GM18868 (cell line): ENCODE results near the gene SH3TC2.
"Not testable (repeated sequence)": the region's sequence is repeated elsewhere in the genome, so short reads cannot be mapped to it uniquely, and the experiment has no call there.

ENCODE experiments used
- ATAC-seq: cut with Tn5 transposase; IDR thresholded peaks from one replicate; pipeline ENCODE4 v1.9.1; 2021; ENCODE audit warnings: mild to moderate bottlenecking, moderate library complexity; ENCODE audit not compliant: unreplicated experiment

Gene SH3TC2

DNA sequence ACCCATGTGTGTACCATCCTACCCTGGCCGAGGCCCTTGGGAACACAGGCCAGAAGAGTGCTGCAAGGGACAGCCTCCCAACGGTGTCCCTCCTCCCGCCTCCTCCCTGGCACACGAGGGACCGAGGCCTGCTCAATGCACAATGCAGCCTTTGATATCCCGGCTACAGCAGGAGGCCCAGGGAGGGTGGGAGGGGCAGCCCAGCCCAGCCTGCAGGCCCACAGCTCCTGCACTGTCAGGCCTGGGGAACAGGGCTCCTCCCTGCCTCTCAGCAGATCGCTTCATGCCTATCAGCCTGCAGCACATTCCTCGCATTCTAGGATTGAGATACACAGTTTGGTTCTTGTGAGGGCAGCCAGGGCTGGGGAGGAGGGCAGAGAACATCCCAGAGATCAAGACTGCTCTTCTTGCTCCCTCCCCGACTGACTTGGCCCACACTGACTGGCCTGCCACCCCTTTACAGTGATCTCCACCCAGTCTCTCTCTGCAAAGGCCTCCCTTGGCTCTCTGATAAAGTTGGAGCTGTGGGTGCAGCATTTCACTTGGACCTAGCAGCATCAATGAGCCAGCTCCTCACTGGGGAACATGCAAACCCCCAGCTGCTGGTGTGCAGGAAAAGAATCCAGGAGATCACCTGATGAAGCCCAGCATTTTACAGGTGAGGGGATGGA, at the start of gene SH3TC2:
Gene SH3TC2 (minus strand): TSS at position 46 of the 671 bp plus-strand sequence. CDS start 40 bp downstream, at position 6.
- no peak for ATAC-seq

DNA sequence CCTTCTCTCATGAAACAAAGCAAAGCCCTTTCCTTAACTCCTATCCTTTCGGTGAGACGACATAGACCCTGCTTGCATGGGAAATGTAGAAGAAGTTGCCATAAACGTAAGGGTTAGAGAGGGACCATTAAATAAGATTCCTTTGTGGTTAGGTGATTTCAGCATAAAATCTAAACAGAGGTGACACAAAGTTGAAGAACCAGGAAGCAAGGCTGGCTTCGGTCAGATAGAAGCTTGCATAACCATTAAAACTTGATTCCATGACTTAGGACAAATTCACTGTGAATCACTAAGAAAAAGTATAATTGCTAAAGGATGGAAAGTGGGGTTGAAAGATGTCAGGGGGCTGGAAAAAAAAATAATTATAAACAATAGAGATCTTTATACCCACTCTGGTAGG, 47.5 kb upstream of the SH3TC2 start:
- ATAC-seq, result no peak

DNA sequence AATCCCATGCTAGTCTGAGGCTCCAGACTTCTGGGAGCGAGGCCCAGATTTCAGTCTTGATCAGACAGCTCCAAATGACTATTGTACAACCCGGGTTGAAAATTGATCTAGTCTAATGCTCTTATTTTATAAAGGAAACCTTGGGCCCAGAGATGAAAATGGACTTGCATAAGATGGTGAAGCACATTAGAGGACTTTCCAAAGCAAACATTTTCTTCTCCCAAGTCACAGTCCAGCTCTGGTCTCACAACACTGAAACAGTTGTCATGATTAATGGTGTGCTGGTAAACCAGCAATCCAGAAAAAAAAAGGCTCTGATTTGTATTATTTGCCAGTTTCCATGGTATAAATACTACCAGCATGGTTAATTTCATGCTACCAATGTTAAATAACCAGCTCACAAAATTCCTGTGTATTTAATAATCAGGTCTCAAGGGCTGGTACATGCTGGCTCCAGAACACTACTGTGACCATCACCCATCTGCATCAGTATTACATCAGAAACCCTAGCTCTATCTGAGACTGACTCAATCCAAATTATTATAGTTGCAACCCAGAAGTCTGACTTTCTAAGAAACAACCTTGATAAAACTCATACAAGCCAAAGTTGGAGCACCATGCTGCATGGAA, 45.9 kb upstream of the SH3TC2 start:
- ATAC-seq, result no peak

DNA sequence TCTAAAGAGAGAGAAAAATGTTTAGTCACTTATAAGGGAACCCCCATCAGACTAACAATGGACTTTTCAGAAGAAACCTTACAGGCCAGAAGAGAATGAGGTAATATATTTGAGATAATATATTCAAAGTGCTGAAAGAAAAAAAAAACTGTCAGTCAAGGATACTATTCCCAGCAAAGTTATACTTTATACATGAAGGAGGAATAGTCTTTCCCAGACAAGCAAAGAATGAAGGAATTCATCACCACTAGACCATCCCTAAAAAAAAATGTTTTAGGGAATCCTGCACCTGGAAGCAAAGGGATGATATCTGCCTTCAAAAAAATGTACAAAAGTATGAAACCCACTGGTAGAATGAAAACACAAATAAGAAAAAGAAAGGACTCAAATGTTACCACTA, 37.5 kb upstream of the SH3TC2 start:
- no peak for ATAC-seq

DNA sequence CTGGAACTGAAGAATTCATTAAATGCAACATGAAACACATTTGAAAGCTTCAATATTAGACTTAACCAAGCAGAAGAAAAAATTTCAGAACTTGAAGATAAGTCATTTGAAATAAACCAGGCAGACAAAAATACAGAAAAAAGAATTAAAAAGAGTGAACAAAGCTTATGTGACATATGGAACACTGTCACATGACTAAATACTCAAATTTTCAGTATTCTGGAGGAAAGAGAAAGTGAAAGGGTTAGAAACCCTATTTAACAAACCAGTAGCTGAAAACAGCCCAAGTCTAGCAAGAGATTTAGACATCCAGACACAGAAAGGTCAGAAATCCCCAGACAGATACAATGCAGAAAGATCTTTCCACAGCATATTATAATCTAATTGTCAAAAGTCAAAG, 37.1 kb upstream of the SH3TC2 start:
- no peak for ATAC-seq

DNA sequence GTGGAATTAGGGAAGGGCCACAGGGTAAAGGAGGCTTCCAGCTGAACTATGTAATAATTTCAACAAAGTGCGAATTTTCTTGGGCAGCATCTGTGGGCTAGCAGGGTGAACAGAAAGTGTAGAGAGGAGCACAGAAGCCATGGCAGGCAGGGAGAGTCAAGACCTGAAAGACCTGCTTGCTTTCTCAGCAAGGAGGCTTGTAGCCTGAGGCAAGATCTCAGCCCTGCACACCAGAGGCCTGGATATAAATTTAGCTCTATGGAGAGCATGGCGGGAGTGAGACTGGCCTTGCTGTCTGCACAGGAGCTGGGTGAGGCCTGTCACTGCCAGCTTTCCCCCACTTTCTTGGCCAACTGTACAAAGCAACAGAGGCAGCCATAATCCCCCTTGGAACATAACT, 32.1 kb upstream of the SH3TC2 start:
- no peak for ATAC-seq

DNA sequence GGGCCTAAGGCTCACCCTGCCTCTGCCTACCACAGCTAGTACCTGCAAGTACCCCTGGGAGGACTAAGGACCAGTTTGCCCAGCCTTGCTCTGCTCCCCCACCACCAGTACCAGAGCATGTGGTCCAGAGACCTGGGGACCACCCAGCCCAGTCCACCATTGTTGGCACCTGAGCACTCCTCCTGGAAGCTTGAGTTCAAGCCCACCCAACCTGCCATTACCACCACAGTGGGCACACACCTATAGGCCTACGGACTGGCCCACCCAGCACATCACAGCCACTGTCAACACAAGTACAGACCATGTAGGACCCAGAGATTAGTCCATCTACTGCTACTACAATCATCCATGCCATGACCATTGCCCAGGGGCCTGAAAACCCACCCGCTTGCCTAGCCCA, 30.8 kb upstream of the SH3TC2 start:
- no peak for ATAC-seq

DNA sequence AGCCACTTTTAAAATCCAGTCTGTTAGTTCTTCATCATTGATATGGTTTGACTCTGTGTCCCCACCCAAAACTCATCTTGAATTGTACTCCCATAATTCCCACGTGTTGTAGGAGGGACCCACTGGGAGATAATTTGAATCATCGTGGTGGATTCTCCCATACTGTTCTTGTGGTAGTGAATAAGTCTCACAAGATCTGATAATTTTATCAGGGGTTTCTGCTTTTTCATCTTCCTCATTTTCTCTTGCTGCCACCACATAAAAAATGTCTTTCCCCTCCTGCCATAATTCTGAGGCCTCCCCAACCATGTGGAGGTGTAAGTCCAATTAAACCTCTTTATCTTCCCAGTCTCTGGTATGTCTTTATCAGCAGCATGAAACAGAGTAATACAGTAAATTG, 26.9 kb upstream of the SH3TC2 start:
- ATAC-seq, result no peak

DNA sequence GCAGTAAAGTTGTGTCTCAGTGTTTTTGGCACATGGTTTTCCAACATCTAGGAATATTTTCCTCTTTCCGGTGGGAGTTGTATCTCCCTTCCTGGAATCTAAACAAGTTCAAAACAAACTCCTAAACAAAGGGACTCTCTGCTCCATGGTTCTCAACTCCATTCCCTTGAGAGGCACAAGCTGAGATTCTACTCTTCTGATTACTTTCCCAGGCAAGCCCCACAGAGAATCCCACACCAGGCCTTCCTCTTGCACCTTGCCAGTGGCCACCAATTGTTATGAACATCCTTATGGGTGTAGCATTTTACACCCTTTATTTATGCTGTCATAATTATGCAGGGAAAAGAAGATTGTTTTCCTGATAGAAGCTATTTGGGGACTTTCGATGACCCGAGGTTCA, 25.8 kb upstream of the SH3TC2 start:
- ATAC-seq, result no peak

DNA sequence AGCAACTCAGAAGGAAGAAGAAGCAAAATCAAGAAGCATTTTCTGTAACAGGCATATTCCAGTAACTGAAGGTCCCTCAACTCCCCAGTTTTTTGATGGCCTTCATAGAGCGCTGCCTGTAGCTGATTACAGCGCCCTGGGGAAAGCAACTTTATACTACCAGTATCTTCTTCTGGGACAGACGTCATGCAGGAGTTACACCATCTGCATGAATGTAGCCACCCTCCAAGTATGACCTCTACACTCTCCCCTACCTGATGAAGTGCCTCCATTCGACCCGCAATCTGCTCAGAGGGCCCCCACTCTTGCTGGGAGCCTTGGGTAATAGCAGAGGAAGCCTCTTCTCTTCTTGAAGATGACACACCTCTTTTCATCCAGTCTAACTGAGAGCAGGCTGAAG, 21.0 kb upstream of the SH3TC2 start:
- no peak for ATAC-seq

DNA sequence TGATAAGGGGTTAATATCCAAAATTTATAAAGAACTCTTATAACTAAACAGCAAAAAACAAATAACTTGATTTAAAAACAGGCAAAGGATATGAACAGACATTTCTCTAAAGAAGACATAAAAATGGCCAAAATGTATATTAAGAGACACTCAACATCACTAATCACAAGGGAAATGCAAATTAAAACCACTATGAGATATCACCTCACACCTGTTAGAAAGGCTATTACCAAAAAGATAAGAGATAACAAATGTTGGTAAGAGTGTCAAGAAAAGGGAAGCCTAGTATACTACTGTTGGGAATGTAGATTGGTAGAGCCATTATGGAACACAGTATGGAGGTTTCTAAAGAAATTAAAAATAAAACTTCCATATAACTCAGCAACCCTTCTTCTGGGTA, 19.4 kb upstream of the SH3TC2 start:
- ATAC-seq, result no peak

DNA sequence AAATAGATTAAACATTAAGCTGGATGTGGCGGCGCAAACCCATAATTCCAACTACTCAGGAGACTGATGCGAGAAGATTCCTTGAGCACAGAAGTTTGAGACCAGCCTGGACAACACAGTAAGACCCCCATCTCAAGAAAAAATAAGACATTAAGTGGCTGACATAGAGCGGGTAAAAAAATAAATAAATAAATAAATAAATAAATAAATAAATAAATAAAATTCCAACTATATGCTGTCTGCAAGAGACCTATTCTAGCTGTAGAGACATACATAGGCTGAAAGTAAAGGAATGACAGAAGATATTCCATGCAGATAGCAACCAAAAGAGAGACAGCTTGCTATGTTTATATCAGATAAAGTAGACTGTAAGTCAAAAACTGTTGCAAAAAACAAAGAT, 17.4 kb upstream of the SH3TC2 start:
- no peak for ATAC-seq

DNA sequence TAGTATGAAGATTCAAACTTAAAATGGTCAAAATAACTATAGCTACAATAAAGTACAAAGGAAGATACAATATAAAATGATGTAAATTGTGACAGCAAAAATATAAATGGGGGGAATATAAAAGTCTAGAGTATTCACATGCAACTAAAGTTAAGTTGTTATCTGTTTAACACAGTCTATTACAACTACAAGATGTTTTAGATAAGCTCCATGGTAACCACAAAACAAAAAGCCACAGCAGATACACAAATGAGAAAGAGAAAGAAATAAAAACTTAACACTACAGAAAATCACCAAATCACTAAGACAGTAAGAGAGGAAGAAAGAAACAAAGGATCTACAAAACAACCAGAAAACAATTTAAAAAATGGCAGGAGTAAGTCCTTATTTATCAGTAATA, 17.0 kb upstream of the SH3TC2 start:
- ATAC-seq, result no peak

DNA sequence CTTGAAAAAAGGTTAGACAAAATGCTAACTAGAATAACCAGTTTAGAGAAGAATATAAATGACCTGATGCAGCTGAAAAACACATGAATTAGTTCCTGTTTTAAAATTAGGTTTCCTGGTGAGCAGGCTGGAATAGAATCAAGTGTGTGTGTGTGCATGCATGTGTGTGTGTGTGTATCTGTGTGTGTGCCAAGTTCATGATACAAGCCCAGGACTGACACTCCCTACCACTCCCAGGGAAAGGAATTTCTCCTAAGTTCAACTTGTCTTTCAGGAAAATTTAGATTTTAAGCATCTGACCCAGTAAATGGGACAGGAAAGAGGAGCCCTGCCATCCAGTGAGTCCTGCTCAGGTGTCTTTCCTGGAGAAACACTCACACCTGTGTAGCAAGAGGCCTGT, 11.2 kb upstream of the SH3TC2 start:
- not testable (repeated sequence) for ATAC-seq

DNA sequence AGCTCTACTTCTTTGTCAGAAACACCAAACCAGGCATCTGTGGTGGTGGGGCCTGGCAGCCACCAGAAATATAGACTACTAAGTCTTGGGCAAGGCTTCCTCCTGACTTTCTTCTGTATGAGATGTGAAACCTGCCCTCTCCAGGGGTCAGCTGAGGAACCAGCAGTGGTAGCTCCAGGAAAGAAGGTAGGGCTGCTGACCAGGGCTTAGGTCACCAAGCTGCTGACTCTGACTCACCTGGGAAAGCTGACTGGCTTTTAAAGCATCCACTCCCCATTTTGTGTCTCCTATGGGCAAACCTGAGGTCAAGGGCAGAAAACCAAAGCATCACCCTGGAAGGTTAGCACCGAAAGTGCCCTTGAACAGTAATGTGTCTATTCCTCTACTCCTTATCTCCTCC, 10.4 kb upstream of the SH3TC2 start:
- ATAC-seq, result no peak

DNA sequence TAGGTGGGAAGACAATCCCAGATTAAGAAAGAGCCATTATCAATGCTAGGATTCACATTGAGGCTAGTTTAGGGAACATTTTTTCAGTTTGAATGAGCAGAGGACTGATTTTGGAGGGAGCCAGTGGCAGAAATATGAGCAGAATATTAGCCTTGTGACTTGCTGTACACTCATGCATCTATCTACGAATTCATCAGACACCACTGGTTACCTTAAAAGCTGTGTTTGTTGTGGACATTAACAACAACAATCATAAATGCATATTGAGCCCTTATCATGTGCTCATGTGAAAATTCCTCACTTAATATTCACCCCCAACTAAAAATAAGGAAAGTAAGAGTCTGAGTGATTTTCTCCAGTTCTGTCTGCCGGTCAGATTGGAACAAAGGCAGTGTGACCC, 9.9 kb upstream of the SH3TC2 start:
- no peak for ATAC-seq

DNA sequence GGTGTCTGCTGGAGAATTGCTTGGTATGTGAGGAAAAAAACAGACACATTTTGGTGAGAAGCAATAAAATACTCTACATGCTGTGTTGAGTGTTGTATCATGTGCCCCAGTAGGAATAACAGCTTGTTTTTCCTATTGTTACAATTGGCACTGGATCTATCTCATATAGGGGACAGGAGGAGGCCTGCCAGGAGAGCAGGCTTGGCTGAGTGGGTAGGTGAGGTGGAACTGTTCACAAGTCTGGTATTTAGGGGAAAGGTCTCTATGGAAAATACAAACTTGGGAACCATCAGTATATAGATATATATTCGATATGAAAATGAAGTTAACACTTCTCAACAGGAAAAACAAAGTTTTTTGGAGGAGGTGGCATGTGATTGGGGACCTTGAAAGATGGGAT, 9.5 kb upstream of the SH3TC2 start:
- no peak for ATAC-seq

DNA sequence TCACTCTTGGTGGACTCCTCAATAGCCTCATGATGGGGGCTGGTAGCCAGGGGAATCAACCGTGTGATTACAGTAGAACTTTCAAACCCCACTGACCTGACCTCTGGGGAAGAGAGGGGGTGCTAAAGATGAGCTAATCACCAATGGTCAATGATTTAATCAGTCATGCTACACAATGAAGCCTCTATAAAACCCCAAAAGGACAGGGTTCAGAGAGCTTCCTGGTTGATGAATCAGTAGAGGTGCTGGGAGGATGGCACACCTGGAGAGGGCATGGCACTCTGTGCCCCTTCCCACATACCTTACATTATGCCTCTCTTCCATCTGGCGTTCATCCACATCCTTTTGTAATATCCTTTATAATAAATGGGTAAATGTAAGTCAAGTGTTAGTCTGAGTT, 8.9 kb upstream of the SH3TC2 start:
- no peak for ATAC-seq

DNA sequence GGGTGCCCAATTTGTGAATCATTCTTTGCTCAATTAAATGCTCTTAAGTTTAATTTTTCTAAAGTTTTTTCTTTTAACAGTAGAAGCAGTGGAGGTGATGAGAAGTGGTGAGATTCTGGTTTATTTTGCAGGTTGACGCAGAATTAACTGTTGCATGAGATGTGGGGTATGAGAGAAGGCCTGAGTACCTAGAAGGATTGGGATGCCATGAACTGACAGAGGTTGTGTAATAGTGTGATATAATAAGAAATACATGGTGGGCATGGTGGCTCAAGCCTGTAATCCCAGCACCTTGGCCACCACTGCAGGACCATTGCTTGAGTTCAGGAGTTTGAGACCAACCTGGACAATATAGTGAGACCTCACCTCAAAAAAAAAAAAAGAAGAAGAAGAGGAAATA, 8.4 kb upstream of the SH3TC2 start:
- no peak for ATAC-seq

DNA sequence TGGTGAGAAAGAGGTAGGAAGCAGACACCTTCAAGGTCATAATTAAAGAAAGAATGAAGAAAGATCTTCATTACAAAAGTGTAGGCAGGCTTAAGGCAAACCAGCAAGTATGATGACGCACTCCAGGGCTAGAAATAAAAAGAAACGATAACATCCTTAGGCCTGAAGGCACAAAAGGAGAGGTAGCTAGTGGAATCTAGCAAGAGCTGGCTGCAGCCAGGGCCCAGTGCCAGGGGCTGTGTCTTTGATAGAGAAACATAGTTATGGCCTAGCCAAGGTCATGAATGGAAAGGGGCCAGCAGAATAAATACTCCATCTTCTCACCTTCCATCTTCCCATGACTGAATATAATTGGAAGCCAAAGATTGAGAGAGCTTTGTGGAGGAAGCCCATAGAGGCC, 6.8 kb upstream of the SH3TC2 start:
- no peak for ATAC-seq

DNA sequence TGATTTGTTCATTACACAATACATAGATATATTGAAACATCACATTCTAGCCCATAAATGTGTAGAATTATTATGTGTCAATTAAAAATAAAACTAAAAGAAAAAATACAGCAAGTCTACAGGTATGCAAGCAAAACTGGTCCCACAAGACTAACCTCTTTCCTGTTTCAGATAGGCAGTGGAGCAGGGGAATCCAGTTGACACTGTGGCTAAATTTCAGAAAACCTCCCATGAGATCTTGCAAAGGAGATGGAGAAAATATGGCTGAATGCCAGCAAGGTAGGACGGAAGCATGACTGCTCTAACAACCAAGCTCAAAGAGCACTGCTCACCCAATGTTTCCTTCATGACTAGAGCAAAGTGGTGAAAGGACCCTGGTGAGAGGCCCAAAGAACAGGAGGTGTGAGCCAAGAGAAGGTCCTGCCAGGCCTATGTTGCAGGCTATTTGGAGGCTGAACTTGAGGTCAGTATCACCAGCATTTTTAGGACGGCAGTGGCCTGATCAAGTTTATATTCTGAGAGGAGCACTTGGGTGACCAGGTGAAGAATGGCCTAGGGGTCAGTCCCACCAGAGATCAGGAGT, 1.1 kb upstream of the SH3TC2 start:
- ATAC-seq, result no peak

DNA sequence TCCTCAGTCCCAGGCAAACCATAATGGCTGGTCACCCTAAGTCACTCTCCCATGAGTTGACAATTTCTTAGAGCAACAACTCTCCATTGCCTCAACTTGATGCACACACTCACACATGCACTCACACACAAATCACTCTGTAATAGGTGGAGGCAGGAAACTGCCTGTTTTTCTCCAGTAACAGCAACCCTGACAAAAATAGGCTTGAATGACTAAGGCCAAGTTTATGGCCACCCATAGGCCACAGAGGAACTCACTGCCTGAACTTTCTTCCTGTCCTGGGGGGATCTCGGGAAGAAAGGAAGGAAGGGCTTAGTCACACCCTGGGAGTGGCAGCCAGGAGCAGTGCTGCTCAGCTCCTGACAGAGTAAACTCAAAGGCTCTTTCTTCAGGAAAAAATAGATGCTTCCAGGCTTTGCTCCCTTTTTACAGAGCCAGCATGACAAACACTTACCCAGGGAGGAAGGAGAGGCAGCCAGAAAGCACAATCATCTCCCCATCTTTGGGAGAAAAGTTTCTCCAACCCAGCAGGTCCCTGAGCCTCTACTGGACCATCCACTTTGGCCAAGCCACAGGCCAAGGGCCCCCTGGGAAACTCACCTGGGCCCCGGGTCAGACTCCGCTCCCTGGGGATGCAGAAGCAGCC, 368 bp downstream of the SH3TC2 start:
- no peak for ATAC-seq
